Neuron (in vitro differentiated cells): ENCODE measurements around the gene SLF2.

ENCODE experiments used
- H2AFZ ChIP-seq: one replicate; pipeline ENCODE4 v1.6.1; 2013; ENCODE audit warnings: low read depth, mild to moderate bottlenecking, inconsistent platforms, low read length, moderate library complexity
- H3K27me3 ChIP-seq: one replicate; pipeline ENCODE4 v1.6.1; 2013; ENCODE audit warnings: low read length; ENCODE audit not compliant: insufficient read depth
- H3K36me3 ChIP-seq: one replicate; pipeline ENCODE4 v1.6.1; 2013; ENCODE audit warnings: low read length; ENCODE audit not compliant: insufficient read depth
- H3K4me1 ChIP-seq: one replicate; pipeline ENCODE4 v1.6.1; 2013; ENCODE audit warnings: low read length; ENCODE audit not compliant: insufficient read depth
- H3K4me3 ChIP-seq: 2 replicates; pipeline ENCODE4 v1.5.1; 2013; ENCODE audit warnings: mild to moderate bottlenecking, low read length, moderate library complexity
- H3K9me3 ChIP-seq: one replicate; pipeline ENCODE4 v1.6.1; 2013; ENCODE audit warnings: low read length

Gene SLF2

GRCh38 chr10:100917071-100917470, 4.3 kb downstream of the SLF2 start:
- Histone ChIP-seq H3K4me3 (no peak overlapping the region), H2AFZ (no peak overlapping the region), H3K4me1 (peaks cover 19% of the 10 kb centered on the region), H3K27me3 (no peaks in the 10 kb centered on the region), H3K36me3 (peaks cover 60% of the 10 kb centered on the region), H3K9me3 (no peaks in the 10 kb centered on the region)

GRCh38 chr10:100923580-100923979, 10.8 kb downstream of the SLF2 start:
- Histone ChIP-seq H3K27me3 (no peaks in the 10 kb centered on the region), H3K36me3 (peaks cover 82% of the 10 kb centered on the region), H2AFZ (no peak overlapping the region)

GRCh38 chr10:100927266-100927665, 14.5 kb downstream of the SLF2 start:
- Histone ChIP-seq H3K27me3 (no peaks in the 10 kb centered on the region), H3K4me1 (no peaks in the 10 kb centered on the region), H3K9me3 (no peaks in the 10 kb centered on the region), H3K36me3 (peaks cover 88% of the 10 kb centered on the region), H2AFZ (no peak overlapping the region), H3K4me3 (no peak overlapping the region)

More at GRCh38 chr10:100923580-100923979, 10.8 kb downstream of the SLF2 start:
- Histone ChIP-seq H3K4me3 (no peak overlapping the region), H3K9me3 (no peaks in the 10 kb centered on the region), H3K4me1 (no peaks in the 10 kb centered on the region)

GRCh38 chr10:100928039-100928438, 15.3 kb downstream of the SLF2 start:
- no peak overlapping the region for H3K4me3 ChIP-seq
- H3K9me3 ChIP-seq: no peaks in the 10 kb centered on the region
- H3K4me1 ChIP-seq: no peaks in the 10 kb centered on the region
- no peaks in the 10 kb centered on the region for H3K27me3 ChIP-seq
- no peak overlapping the region for H2AFZ ChIP-seq
- peaks cover 89% of the 10 kb centered on the region for H3K36me3 ChIP-seq

- Histone ChIP-seq H3K4me3 (no peak overlapping the region), H3K9me3 (no peaks in the 10 kb centered on the region), H3K4me1 (no peaks in the 10 kb centered on the region), H2AFZ (no peak overlapping the region), H3K27me3 (no peaks in the 10 kb centered on the region), H3K36me3 (peaks cover 76% of the 10 kb centered on the region)
Measured at GRCh38 chr10:100930368-100930767, 17.6 kb downstream of the SLF2 start.

- no peaks in the 10 kb centered on the region for H3K4me1 ChIP-seq
- no peaks in the 10 kb centered on the region for H3K9me3 ChIP-seq
- no peaks in the 10 kb centered on the region for H3K27me3 ChIP-seq
- peaks cover 77% of the 10 kb centered on the region for H3K36me3 ChIP-seq
- H2AFZ ChIP-seq: no peak overlapping the region
- H3K4me3 ChIP-seq: no peak overlapping the region
Measured at GRCh38 chr10:100934084-100934659, 21.4 kb downstream of the SLF2 start.

GRCh38 chr10:100939763-100940344, 27.1 kb downstream of the SLF2 start:
- peaks cover 62% of the 10 kb centered on the region for H3K36me3 ChIP-seq

GRCh38 chr10:100942229-100942628, 29.5 kb downstream of the SLF2 start:
- Histone ChIP-seq H3K27me3 (no peaks in the 10 kb centered on the region), H3K36me3 (peaks cover 72% of the 10 kb centered on the region), H2AFZ (no peak overlapping the region), H3K9me3 (no peaks in the 10 kb centered on the region), H3K4me3 (no peak overlapping the region), H3K4me1 (no peaks in the 10 kb centered on the region)

More at GRCh38 chr10:100939763-100940344, 27.1 kb downstream of the SLF2 start:
- Histone ChIP-seq H3K4me1 (no peaks in the 10 kb centered on the region), H3K4me3 (no peak overlapping the region), H3K9me3 (no peaks in the 10 kb centered on the region), H3K27me3 (no peaks in the 10 kb centered on the region), H2AFZ (no peak overlapping the region)

- Histone ChIP-seq H3K27me3 (no peaks in the 10 kb centered on the region), H3K4me3 (no peak overlapping the region), H3K4me1 (no peaks in the 10 kb centered on the region), H3K36me3 (peaks cover 73% of the 10 kb centered on the region), H2AFZ (no peak overlapping the region), H3K9me3 (no peaks in the 10 kb centered on the region)
Measured at GRCh38 chr10:100943508-100943907, 30.7 kb downstream of the SLF2 start.

GRCh38 chr10:100945754-100946153, 33.0 kb downstream of the SLF2 start:
- Histone ChIP-seq H2AFZ (no peak overlapping the region), H3K9me3 (no peaks in the 10 kb centered on the region), H3K4me3 (no peak overlapping the region), H3K27me3 (no peaks in the 10 kb centered on the region), H3K4me1 (no peaks in the 10 kb centered on the region), H3K36me3 (peaks cover 81% of the 10 kb centered on the region)

- Histone ChIP-seq H3K9me3 (no peaks in the 10 kb centered on the region), H3K4me3 (no peak overlapping the region), H3K27me3 (no peaks in the 10 kb centered on the region), H3K36me3 (peaks cover 74% of the 10 kb centered on the region), H3K4me1 (no peaks in the 10 kb centered on the region), H2AFZ (no peak overlapping the region)
Measured at GRCh38 chr10:100948916-100949315, 36.2 kb downstream of the SLF2 start.

GRCh38 chr10:100960251-100960650, 47.5 kb downstream of the SLF2 start:
- no peak overlapping the region for H2AFZ ChIP-seq
- no peak overlapping the region for H3K4me3 ChIP-seq
- H3K36me3 ChIP-seq: peaks cover 74% of the 10 kb centered on the region
- no peaks in the 10 kb centered on the region for H3K27me3 ChIP-seq
- no peaks in the 10 kb centered on the region for H3K4me1 ChIP-seq
- no peaks in the 10 kb centered on the region for H3K9me3 ChIP-seq

- no peak overlapping the region for H2AFZ ChIP-seq
- H3K4me1 ChIP-seq: no peaks in the 10 kb centered on the region
- no peaks in the 10 kb centered on the region for H3K27me3 ChIP-seq
- no peaks in the 10 kb centered on the region for H3K9me3 ChIP-seq
- H3K4me3 ChIP-seq: no peak overlapping the region
- peaks cover 55% of the 10 kb centered on the region for H3K36me3 ChIP-seq
Measured at GRCh38 chr10:100962351-100963080, 49.8 kb downstream of the SLF2 start.
